Measurements from ENCODE around the gene SORBS2.

SORBS2 gene

DNA sequence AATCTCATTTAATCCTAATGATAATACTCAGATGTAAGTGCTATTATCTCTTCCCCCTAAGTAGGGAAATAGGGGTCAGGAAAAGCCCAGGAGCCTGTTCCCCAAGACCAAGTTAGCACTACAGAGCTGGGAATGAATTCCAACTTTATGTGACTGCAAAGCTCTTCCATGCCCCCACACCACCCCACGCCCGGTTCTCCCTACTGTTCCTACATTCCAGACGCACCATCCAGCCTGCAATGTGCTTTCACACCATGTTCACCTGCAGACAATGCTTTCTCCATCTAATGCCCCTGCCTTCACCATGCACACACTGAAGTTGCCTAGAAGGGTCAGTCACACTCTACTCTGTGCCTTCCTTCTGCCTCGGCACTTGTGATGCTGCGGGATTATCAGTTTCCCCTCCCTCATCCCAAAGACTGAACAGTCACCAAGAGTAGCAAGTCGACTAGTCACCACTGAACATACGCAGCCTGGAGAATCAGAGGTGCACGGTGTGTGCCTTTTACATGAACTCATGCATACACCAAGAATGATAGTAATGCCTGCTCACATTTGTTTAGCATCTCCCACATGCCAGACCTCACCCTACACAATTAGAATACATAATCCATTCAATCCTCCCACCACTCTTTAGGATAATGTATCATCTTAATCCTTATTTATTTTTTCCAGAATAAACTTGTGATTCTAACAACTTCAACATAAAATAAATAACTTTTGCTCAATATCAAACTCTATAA, 14.2 kb downstream of the SORBS2 start:
- H3K9me3 Mint-ChIP-seq (ENCODE audit: low read depth) = no peaks in the 10 kb centered on the region
- peaks cover 4% of the 10 kb centered on the region for H3K27me3 Mint-ChIP-seq
- no peak overlapping the region for H3K4me3 Mint-ChIP-seq
- H3K27ac Mint-ChIP-seq = no peak overlapping the region
- no peaks in the 10 kb centered on the region for H3K4me1 Mint-ChIP-seq (ENCODE audit: low read depth)
- H3K36me3 Mint-ChIP-seq = no peaks in the 10 kb centered on the region

DNA sequence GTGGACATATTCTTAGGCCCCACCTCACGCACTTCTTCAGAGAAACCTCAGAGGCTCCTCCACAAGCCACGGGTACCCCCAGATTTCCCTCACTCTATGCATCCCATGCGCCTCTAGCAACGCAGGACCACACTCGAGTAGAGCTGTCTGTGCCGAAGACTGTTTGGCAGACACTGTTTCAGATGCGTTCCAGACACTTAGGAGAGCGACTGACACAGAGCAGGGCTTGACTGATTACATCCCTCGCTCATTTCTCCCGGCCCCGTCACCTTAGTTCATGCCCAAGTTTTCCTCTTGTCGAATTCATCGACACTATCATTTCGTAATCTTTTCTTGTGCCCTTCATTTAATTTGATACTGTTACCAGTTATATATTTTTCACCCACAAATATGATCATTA, 15.0 kb downstream of the SORBS2 start:
- no peaks in the 10 kb centered on the region for H3K9me3 Mint-ChIP-seq (ENCODE audit: low read depth)
- H3K27me3 Mint-ChIP-seq = peaks cover 4% of the 10 kb centered on the region
- no peaks in the 10 kb centered on the region for H3K4me1 Mint-ChIP-seq (ENCODE audit: low read depth)
- no peak overlapping the region for H3K4me3 Mint-ChIP-seq
- H3K36me3 Mint-ChIP-seq = no peaks in the 10 kb centered on the region
- no peak overlapping the region for H3K27ac Mint-ChIP-seq

DNA sequence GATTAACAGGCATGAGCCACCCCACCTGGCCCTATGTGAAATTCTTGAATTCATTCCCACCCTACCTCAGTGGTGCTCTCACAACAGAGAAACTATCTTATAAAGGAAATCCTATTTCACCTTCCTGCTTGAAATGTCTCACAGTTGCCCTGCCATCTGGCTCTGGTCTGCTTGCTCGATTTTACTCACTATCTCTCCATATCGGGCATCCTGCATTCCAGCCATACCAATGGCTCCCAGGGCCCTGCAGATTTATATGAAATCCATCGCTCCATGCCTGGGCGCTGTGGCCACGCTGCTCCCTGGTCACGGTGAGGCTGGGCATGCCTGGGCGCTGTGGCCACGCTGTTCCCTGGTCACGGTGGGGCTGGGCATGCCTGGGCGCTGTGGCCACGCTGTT, 15.8 kb downstream of the SORBS2 start:
- Mint-ChIP-seq H3K27ac (no peak overlapping the region), H3K36me3 (no peaks in the 10 kb centered on the region), H3K4me3 (no peak overlapping the region), H3K9me3 (ENCODE audit: low read depth) (no peaks in the 10 kb centered on the region), H3K27me3 (peaks cover 2% of the 10 kb centered on the region), H3K4me1 (ENCODE audit: low read depth) (no peaks in the 10 kb centered on the region)

DNA sequence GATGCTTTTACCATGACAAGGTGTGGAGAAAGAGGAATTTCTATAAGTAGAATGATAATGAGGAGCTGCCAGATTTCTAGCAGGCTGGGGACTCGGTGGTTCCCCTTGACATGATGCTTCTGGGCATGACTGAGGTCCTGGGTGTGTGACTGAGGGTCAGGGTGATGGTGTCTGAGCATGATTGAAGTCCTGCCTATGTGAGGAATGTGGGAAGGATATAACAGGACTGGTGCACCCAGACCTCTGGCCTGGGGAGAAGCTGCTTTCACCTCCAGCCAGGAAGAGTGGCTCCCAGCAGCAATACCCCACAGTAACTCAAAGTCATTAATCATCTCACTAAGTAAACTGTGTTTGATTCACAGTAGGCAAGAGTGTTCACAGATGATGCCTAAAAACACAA, 17.4 kb downstream of the SORBS2 start:
- H3K4me3 Mint-ChIP-seq = no peak overlapping the region
- no peaks in the 10 kb centered on the region for H3K4me1 Mint-ChIP-seq (ENCODE audit: low read depth)
- no peak overlapping the region for H3K27ac Mint-ChIP-seq
- H3K36me3 Mint-ChIP-seq = no peaks in the 10 kb centered on the region
- peaks cover 2% of the 10 kb centered on the region for H3K27me3 Mint-ChIP-seq
- H3K9me3 Mint-ChIP-seq (ENCODE audit: low read depth) = no peaks in the 10 kb centered on the region

DNA sequence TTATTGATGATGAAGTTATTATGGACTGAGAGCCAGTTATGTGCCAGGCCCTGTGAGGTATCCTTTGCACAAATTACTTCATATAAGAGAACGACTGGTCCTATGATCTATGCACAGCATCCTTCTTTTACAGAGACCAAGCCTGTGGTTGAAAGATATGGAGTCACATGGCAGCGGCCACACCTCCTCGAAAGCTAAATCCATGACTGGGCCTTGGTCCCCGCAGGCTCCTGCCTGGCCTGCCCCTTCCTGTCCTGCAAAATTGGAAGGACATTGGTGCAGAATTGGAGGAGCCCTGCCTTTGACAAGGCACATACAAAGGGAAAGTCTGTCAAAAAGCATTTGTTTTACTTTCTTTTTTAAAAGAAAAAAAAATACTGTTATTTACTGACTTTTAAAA, 18.3 kb downstream of the SORBS2 start:
- H3K9me3 Mint-ChIP-seq (ENCODE audit: low read depth) = no peaks in the 10 kb centered on the region
- no peaks in the 10 kb centered on the region for H3K4me1 Mint-ChIP-seq (ENCODE audit: low read depth)
- no peak overlapping the region for H3K27ac Mint-ChIP-seq
- no peak overlapping the region for H3K4me3 Mint-ChIP-seq
- peaks cover 2% of the 10 kb centered on the region for H3K27me3 Mint-ChIP-seq
- H3K36me3 Mint-ChIP-seq = no peaks in the 10 kb centered on the region

DNA sequence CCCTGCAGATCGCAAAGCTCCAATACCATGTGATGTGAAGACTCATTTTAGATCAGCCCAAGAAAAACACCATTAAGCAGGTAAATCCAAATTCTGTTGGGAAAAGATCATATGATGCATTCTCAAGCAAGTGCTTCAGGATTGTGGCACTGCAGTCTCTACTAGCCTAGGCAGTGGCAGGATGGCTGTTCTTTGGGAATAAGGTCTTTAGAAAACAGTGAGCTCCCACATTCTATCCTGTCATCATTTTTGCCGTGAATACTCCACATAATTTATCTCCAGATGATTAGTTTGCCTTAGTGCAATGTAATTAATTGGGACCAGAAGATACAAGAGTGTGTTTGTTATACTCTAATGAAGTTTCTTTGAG, 18.9 kb downstream of the SORBS2 start:
- H3K9me3 Mint-ChIP-seq (ENCODE audit: low read depth) = no peaks in the 10 kb centered on the region

DNA sequence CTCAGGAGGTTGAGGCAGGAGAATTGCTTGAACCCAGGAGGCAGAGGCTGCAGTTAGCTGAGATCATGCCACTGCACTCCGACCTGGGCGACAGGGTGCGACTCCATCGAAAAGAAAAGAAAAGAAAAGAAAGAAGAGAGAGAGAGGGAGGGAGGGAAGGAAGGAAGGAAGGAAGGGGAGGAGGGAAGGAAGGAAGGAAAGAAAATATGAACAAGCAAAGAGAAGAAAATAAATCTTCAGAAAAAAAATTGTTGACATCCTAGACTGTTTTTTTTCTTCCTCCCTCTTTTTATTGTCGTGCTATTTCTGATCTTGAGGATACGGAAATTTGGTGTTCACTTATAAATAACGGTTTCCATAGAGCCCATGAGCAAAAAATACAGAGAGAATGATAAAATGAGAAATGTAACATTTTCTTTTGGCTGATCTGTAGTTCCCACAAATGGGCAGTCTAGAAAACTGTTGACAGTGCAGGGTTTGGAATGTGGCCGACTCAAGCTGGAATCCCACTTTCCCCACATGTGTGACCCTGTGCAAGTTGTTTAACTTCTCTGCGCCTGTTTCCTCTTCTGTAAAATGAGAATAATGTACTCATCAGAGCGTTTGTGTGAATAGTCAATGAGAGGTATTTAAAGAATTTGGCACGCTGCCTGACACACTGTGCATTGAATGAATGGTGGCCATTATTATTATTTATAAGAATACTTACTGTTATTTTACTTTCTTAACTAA, 19.4 kb downstream of the SORBS2 start:
- Mint-ChIP-seq H3K36me3 (no peaks in the 10 kb centered on the region), H3K27ac (no peak overlapping the region), H3K4me1 (ENCODE audit: low read depth) (no peaks in the 10 kb centered on the region), H3K9me3 (ENCODE audit: low read depth) (no peaks in the 10 kb centered on the region), H3K27me3 (peaks cover 2% of the 10 kb centered on the region), H3K4me3 (no peak overlapping the region)

More for the DNA sequence above, 18.9 kb downstream of the SORBS2 start:
- Mint-ChIP-seq H3K4me3 (no peak overlapping the region), H3K4me1 (ENCODE audit: low read depth) (no peaks in the 10 kb centered on the region), H3K36me3 (no peaks in the 10 kb centered on the region), H3K27me3 (peaks cover 2% of the 10 kb centered on the region), H3K27ac (no peak overlapping the region)

DNA sequence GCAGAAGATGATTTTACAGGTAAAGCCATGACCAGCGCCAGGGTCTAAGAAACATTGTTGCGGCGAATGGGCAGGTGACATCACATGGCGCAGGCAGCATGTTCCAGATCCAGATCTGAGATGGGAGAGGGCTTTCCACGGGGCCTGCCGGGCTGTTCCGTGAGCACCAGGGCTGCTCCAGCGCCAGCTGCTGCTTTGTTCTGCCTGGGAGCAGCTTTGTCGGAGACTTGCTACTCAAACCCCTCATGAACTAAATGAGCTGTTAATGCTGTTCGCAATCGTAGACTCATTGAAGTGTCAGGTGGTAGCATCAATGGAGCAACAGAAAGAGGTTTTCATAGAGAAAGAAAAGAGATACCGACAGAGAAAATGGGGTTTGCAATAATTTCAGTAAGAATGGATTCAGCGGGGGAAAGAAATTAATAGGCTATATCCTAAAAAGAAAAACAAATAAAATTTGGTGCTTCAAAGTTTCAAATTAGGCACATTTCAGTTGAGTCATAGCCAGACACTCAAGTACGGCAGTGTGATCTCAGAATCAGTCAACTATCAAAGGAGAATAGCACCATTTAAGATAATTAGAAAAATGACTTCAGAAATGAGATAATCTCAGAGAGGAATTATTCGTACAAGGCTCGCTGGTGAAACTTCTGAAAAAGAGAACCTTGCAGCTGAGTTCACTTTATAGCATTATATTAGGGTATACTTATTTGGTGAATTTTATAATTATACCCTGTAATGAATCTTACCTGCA, 23.9 kb downstream of the SORBS2 start:
- Mint-ChIP-seq H3K36me3 (no peaks in the 10 kb centered on the region), H3K9me3 (ENCODE audit: low read depth) (no peaks in the 10 kb centered on the region), H3K27ac (no peak overlapping the region), H3K4me3 (no peak overlapping the region), H3K27me3 (no peaks in the 10 kb centered on the region), H3K4me1 (ENCODE audit: low read depth) (no peaks in the 10 kb centered on the region)

DNA sequence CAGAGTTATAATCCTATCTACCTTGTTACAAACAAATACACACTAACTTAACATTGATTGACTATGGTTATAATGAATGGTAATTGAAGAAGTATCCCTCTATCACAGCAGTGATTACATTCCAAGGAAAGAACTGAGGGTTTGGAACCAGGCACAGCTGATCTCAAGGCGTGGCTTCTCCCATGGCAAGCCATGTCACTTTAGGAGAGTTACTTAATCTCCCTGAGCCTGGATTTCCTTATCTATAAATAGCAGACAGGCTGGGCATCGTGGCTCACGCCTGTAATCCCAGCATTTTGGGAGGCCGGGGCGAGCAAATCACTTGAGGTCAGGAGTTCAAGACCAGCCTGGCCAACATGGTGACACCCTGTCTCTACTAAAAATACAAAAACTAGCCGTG, 25.6 kb downstream of the SORBS2 start:
- H3K9me3 Mint-ChIP-seq (ENCODE audit: low read depth) = no peaks in the 10 kb centered on the region
- H3K27me3 Mint-ChIP-seq = peaks cover 5% of the 10 kb centered on the region
- H3K36me3 Mint-ChIP-seq = no peaks in the 10 kb centered on the region
- no peaks in the 10 kb centered on the region for H3K4me1 Mint-ChIP-seq (ENCODE audit: low read depth)
- no peak overlapping the region for H3K4me3 Mint-ChIP-seq
- no peak overlapping the region for H3K27ac Mint-ChIP-seq

DNA sequence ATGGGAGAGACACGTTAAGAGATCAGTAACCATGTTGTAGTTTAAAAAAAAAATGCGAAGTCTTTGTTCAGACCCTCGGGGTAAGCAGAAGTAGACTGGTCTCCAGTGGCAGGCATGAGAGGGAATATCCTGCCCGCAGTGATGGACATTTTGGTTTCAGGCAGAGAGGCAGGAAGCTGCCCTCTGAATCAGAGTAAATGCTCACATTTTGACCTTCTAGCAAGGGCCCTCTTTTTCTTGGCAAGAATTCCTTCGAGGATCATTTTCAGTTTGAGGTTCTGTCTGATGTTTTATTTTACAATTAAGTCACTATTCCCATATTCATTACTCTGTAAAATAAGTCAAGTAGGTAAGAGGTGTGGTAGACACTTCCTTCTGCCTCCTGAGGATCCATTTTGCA, 28.4 kb downstream of the SORBS2 start:
- H3K36me3 Mint-ChIP-seq = no peaks in the 10 kb centered on the region

DNA sequence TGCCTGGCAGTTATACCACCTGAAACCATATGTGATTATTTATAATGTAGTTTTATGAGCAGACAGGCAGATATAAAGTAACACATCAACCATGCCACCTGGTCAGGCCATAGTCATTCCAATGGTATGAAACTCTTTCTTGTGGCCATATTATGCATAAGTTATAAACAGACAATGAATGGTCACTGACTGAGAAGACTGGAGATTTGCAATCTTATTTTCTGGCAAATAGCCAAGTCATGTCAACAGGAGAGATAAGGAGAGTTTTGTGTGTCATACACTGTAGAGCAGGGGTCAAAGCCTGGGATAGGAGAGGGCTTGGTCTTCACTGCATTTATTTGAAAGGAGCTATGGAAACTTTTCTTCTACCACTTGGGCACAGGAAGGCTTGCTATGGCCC, 29.5 kb downstream of the SORBS2 start:
- Mint-ChIP-seq H3K9me3 (ENCODE audit: low read depth) (no peaks in the 10 kb centered on the region), H3K27me3 (peaks cover 7% of the 10 kb centered on the region), H3K4me3 (no peak overlapping the region), H3K4me1 (ENCODE audit: low read depth) (no peaks in the 10 kb centered on the region), H3K36me3 (no peaks in the 10 kb centered on the region), H3K27ac (no peak overlapping the region)

More for the DNA sequence above, 28.4 kb downstream of the SORBS2 start:
- H3K27me3 Mint-ChIP-seq = peaks cover 7% of the 10 kb centered on the region
- H3K27ac Mint-ChIP-seq = no peak overlapping the region
- H3K4me1 Mint-ChIP-seq (ENCODE audit: low read depth) = no peaks in the 10 kb centered on the region
- no peaks in the 10 kb centered on the region for H3K9me3 Mint-ChIP-seq (ENCODE audit: low read depth)
- H3K4me3 Mint-ChIP-seq = no peak overlapping the region

DNA sequence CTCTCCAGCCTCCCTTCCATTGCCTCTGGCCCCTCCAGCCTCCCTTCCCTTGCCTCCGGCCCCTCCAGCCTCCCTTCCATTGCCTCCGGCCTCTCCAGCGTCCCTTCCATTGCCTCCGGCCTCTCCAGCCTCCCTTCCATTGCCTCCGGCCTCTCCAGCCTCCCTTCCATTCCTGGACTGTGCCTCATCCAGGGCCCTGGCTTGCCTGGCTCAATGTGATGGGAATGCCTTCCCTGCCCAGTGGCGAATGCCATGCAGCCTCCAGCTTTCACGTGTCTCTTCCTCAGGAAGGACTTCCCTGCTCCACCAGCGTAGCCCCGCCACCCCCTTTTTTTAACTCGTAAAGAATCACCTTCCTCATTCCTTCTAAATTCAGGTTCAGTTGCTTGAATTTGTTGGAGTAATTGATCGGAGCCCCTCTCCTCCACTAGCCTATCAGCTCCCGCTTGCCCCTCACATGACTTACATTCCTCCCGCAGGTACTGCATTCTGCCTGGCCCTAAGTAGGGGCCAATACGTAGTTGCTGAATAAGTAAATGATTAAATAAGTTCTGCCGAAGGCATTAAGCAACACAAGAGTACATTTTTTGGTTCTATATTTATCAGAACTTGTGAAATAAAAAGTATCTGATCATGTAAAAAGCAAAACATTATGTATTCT, 30.3 kb downstream of the SORBS2 start:
- Mint-ChIP-seq H3K27me3 (peaks cover 7% of the 10 kb centered on the region), H3K27ac (no peak overlapping the region), H3K9me3 (ENCODE audit: low read depth) (no peaks in the 10 kb centered on the region), H3K4me3 (no peak overlapping the region), H3K4me1 (ENCODE audit: low read depth) (no peaks in the 10 kb centered on the region), H3K36me3 (no peaks in the 10 kb centered on the region)

DNA sequence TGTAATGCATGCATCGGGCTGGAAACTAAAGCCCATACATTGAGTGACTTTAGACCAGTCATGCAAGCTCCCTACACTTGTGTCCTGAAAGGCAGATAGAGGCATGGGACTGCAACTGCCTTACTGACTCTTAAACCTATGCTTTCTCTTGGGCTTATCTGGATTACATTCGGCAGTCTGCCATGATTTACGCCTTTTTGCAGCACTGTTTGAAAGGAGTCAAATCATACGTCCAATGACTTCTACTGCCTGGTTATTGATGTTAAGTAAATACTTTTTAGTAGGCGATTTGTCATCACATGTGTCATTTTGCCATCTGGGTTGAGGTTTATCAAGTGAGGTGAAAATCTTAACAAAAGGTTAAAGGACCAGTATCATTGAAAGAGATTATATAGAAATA, 31.5 kb downstream of the SORBS2 start:
- Mint-ChIP-seq H3K27me3 (peaks cover 7% of the 10 kb centered on the region), H3K9me3 (ENCODE audit: low read depth) (no peaks in the 10 kb centered on the region), H3K4me1 (ENCODE audit: low read depth) (no peaks in the 10 kb centered on the region), H3K27ac (no peak overlapping the region), H3K36me3 (no peaks in the 10 kb centered on the region), H3K4me3 (no peak overlapping the region)

DNA sequence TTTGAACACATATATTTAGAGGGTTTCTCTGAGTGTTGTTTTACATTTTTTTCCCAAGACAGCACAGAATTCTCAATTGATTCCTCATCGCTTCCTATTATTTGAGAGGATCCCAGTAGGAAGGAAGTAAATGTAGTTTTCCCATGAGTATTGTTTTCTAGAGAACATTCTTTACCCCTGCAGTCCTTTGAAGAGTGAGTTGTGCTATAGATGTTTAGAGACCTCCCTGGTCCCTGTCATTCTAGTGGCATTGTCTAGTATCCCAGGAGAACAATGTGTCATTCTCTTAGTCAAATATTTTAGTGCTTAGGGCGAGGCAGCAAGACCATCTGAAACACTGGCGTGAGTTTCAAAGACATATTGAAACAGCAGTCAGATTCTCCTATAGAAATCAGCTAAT, 32.5 kb downstream of the SORBS2 start:
- Mint-ChIP-seq H3K27me3 (peaks cover 7% of the 10 kb centered on the region), H3K36me3 (no peaks in the 10 kb centered on the region), H3K27ac (no peak overlapping the region), H3K4me3 (no peak overlapping the region), H3K9me3 (ENCODE audit: low read depth) (no peaks in the 10 kb centered on the region), H3K4me1 (ENCODE audit: low read depth) (no peaks in the 10 kb centered on the region)

DNA sequence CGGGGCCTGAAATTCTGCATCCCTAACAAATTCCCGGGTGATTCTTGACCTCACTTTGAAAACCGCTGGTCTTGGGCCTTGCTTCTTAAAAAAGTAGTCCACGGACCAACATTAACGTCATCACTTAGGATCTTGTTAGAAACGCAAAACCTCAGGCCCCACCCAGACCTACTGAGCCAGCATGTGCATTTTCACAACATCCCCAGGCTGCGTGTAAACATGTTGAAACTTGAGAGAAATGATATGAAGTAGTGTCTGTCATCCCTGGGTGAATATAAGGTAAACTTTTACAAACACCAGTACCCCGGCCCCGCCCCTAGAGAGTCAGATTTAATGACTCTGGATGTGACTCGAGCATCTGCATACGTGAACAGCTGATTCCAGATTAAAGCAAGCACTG, 33.7 kb downstream of the SORBS2 start:
- Mint-ChIP-seq H3K27ac (no peak overlapping the region), H3K27me3 (peaks cover 9% of the 10 kb centered on the region), H3K4me1 (ENCODE audit: low read depth) (no peaks in the 10 kb centered on the region), H3K4me3 (no peak overlapping the region), H3K9me3 (ENCODE audit: low read depth) (no peaks in the 10 kb centered on the region), H3K36me3 (no peaks in the 10 kb centered on the region)

Measured in activated naive CD8-positive, alpha-beta T cell (primary cell).